ENCODE data around the gene LRP6.
"Not testable (repeated sequence)": the region's sequence is repeated elsewhere in the genome, so short reads cannot be mapped to it uniquely, and the experiment has no call there.

Gene LRP6

DNA sequence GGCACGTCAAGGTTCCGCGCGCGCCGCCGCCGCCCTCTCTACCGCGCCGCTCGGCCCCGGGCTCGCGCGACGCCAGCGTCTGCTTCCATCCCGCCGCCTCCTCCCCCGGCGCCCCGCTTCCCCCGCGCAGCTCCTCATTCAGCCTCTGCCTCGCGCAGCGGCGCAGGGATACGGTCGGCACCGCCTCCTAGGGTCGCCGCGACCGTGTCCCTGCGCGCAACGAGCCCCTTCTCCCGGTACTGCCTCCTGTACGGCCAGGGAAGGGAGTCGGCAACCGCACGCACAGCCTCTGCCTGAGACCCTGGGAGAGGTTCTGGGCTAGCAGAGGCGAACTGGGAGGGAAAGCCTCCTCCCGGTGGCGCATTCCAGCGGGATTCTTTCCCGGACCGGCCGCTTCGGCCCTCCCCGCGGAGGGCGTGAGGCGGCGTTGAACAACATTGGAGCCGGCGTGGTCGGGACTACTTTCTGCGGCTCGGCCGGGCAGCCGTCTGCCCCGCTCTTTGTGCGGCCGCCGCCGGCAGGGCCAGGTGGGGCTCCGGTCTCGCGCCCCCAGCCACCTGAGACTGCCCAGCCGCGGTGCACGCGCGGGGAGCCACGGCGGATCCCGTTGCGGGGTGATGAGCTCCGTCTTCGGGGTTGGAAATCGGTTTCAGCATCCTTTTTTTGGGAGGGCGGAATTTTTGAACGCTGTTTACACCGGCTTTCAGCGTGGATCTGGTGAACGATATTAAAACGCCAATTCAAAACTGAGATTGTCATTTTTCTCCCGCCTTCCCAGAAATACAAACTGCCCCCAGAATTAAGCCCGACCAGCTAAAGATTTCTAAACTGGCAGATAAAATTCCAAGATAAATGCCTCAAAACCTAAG is at the start of gene LRP6:
Gene LRP6 (minus strand): TSS at position 172 of the 869 bp plus-strand sequence. CDS start 309 bp downstream, outside the sequence.
- peak within 1 kb of the TSS; percentile 98 for H3K27ac ChIP-seq
- TF ChIP-seq, protein P1, sequence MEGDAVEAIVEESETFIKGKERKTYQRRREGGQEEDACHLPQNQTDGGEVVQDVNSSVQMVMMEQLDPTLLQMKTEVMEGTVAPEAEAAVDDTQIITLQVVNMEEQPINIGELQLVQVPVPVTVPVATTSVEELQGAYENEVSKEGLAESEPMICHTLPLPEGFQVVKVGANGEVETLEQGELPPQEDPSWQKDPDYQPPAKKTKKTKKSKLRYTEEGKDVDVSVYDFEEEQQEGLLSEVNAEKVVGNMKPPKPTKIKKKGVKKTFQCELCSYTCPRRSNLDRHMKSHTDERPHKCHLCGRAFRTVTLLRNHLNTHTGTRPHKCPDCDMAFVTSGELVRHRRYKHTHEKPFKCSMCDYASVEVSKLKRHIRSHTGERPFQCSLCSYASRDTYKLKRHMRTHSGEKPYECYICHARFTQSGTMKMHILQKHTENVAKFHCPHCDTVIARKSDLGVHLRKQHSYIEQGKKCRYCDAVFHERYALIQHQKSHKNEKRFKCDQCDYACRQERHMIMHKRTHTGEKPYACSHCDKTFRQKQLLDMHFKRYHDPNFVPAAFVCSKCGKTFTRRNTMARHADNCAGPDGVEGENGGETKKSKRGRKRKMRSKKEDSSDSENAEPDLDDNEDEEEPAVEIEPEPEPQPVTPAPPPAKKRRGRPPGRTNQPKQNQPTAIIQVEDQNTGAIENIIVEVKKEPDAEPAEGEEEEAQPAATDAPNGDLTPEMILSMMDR (conservative IDR thresholded peaks at IDR 0.05): no peak

DNA sequence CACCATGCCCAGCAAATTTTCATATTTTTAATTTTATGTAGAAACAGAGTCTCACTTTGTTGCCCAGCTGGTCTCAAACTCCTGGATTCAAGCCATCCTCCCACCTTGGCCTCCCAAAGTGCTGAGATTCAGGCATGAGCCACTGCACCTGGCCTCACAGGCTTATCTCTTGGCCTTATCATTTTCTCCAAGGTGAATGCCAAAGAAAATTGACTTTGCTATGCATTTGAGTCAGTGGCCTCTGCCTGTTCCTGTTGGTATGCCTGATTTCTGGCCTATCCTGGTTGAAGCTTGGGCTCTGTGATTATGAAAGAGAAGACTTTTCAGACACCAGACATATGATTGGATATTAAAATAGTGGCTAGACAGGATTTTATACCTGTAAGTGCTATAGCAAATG is 49.0 kb upstream of the LRP6 start:
- no peak overlapping the region for H3K27ac ChIP-seq
- TF ChIP-seq, protein P1 (conservative IDR thresholded peaks at IDR 0.05): no peak

DNA sequence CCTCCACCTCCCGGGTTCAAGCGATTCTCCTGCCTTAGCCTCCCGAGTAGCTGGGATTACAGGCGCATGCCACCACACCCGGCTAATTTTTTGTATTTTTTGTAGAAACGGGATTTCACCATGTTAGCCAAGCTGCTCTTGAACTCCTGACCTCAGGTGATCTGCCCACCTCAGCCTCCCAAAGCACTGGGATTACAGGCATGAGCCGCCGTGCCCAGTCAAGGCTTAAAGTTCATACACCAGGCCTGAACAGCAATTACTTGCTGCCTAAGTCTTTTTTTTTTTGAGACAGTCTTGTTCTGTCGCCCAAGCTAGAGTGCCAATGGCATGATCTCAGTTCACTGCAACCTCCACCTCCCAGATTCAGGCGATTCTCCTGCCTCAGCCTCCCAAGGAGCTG is 43.9 kb upstream of the LRP6 start:
- H3K27ac ChIP-seq: not testable (repeated sequence)

DNA sequence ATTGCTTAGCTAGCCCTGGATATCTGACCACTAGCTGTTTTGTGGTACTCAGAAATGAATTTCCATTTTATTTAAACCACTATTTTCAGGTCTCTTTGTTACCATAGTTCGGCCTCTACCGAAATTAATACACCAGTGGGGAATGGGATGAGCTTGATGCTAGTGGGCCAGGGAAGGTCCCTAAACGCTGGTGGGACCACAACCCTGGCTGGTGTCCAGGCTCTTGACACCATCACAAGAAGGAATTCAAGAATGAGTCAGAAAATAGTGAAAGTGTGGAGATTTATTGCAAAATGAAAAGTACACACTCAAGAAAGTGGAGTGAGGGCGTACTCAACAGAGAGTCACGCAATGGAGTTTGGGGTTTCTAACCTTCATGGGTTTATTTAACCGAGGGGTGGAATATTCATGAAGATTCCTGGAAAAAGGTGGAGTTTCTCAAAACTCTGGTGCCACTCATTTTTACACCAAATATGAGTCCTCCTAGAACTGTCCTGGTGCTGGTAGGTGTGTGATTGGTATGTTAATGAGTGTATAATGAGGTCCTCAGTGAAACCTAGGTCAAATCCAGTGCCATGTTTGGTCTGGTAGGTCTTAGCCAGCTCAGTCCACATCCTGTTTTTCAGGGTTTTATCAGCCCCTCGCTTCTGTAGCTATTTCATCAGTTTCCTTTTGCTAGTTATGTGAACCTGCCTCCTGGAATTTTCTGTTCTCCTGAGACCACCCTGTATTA is 38.9 kb upstream of the LRP6 start:
- H3K27ac ChIP-seq: no peak overlapping the region
- TF ChIP-seq, protein P1 (conservative IDR thresholded peaks at IDR 0.05): no peak

DNA sequence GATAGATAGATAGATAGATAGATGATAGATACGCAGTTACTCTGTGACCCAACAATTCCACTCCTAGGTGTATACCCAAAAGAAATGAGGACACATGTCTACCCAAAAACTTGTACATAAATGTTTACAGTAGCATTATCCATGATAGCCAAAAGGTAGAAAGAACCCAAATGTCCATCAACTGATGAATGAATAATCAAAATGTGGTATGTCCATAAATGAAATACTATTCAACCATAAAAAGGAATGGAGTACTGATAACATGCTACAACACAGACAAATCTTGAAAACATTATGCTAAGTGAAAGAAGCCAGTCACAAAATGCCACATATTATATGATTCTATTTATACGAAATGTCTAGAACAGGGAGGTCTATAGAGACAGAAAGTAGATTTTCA is 36.1 kb upstream of the LRP6 start:
- TF ChIP-seq, protein P1 (conservative IDR thresholded peaks at IDR 0.05): no peak
- no peak overlapping the region for H3K27ac ChIP-seq

DNA sequence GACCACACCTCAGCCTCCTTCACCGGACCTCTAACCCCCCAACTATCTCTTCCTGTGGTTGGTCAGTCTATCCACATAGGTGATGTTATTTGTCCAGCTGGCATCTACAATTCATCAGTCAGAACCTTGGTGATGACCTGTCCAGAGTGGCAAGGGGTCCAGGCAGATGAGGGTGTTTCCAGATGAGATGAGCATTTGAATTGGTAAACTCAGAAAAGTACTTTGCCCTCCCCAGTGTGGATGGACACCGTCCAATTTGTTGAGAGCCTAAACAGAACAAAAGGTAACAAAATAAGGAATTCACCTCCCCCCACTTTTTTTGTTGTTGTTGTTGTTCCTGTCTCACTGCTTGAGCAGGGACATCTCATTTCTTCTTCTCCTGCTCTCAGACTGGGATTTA is 34.3 kb upstream of the LRP6 start:
- TF ChIP-seq, protein P1 (conservative IDR thresholded peaks at IDR 0.05): no peak
- H3K27ac ChIP-seq: no peak overlapping the region

DNA sequence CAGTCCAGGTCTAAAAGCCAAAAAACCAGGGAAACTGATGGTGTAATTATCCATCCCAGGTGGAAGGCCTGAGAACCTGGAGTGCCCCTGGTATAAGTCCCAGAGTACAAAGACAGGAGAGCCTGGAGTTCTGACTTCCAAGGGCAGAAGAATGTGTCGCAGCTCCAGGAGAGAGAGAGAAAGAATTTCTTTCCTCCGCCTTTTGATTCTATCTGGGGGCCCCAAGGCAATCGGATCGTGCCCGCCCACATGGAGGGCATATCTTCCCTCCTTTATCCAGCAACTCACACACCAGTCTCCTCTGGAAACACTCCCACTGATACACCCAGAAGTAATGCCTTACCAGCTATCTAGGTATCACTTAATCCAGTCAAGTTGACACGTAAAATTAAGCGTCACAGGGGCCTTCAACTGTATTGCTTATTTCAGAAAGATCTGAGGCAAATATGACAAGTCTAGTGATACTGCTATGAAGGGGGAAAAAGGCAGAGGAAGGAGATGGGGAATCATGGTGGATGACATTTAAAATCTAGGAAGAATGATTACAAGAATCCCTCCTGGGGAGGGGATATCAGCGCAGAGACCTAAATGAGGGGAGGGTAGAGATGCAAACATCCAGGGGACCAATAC is 30.5 kb upstream of the LRP6 start:
- TF ChIP-seq, protein P1 (conservative IDR thresholded peaks at IDR 0.05): no peak

More for the DNA sequence above, 30.5 kb upstream of the LRP6 start:
- peak overlapping the region; percentile 96; the same call in 1 of the 2 replicates for H3K27ac ChIP-seq

Measured in VCaP (cell line).